LNCaP clone FGC (cell line): Measurements from ENCODE around the gene NPM3.

Experiments used
- DNase-seq: peaks from one replicate; pipeline ENCODE4 v3.0.0-alpha.2; 2011; ENCODE audit warnings: low read depth
- H3K4me3 ChIP-seq: 2 replicates; pipeline ENCODE4 v1.5.1; 2011; ENCODE audit warnings: mild to moderate bottlenecking, low read depth, low read length, control low read depth
- CTCF ChIP-seq: IDR thresholded peaks from 2 replicates; pipeline ENCODE4 v1.5.1; 2012; ENCODE audit warnings: mild to moderate bottlenecking; ENCODE audit not compliant: control insufficient read depth, insufficient read depth; ENCODE audit errors: extremely low read depth

Gene NPM3

GRCh38 chr10:101781984-101782810, 1.0 kb downstream of the NPM3 start:
- DNase-seq, result no peak
- TF ChIP-seq CTCF, result no peak

GRCh38 chr10:101781655-101781983, 1.6 kb downstream of the NPM3 start:
- DNase-seq, result no peak
- TF ChIP-seq CTCF, result no peak
- peak overlapping the region; percentile 64; the same call in 1 of the 2 replicates for H3K4me3 ChIP-seq

More at GRCh38 chr10:101781984-101782810, 1.0 kb downstream of the NPM3 start:
- peak overlapping the region; percentile 64 for H3K4me3 ChIP-seq

DNA sequence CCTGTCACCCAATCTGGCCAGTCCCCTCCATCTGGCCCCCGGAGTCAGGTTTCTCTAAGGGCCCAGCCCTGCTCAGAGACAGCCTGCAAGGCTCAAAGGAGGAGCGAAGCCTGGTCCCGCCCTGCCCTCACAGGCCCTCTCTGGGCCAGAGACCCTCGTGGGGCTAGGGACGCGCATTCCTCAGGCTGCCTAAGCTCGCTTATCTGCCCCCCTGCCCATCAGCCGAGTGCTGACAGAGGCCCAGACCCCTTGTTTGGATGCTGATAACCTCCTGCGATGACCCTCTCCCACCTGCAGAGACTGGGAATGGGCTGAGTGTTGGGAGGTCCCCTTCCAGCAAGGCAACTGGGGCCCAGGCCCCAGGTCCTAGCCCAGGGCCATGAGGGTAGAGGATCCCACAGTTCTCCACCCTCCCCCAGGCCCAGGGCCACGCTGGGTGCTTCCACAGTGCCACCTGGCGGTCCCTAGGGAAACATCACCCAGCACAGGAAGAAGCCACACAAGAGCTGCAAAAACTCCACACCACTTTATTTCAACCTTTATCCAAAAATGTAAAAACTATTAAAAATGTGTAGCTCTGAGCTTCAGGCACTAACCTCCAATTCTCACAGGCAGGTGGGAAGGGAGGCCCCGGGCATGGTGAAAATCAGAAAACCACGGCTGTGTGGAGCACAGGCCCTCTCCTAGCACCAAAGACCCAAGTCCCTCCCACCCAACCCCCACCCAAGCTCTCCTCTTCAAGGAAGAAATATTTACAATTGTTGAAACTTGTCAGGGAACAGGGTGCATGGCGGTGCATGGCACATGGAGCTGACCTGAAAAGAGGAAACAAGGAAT, 2.2 kb downstream of the NPM3 start:
- no peak overlapping the region for H3K4me3 ChIP-seq
- peak; percentile 13 for DNase-seq
- peak; percentile 82 for TF ChIP-seq CTCF

- DNase-seq, result no peak
- peak overlapping the region; percentile 6; the same call in 1 of the 2 replicates for H3K4me3 ChIP-seq
- no peak for TF ChIP-seq CTCF
Observed at GRCh38 chr10:101780187-101780817, 2.9 kb downstream of the NPM3 start.

- H3K4me3 ChIP-seq, result peak overlapping the region; percentile 6; the same call in 1 of the 2 replicates
- no peak for DNase-seq
- peak; percentile 70 for TF ChIP-seq CTCF
Observed at GRCh38 chr10:101779544-101780186, 3.6 kb downstream of the NPM3 start.

GRCh38 chr10:101778781-101779543, 4.3 kb downstream of the NPM3 start:
- no peak for TF ChIP-seq CTCF
- no peak for DNase-seq
- H3K4me3 ChIP-seq, result no peak overlapping the region
